Upper lobe of left lung (tissue), 4 donors: ENCODE results near the gene RSF1.

Experiments
- CTCF ChIP-seq, 6 experiments: fragments of 450-650 bp in 4 of 6; fragments of 200-600 bp in 2 of 6; sonication (generic) in 2 of 6; IDR thresholded peaks; one replicate each; pipeline ENCODE4 v1.5.1; 2016 to 2019; ENCODE audit warnings: antibody characterized with exemption in 6 of 6
- EP300 ChIP-seq, 4 donors: sonication (generic); formaldehyde crosslinking; IDR thresholded peaks; one replicate each; pipeline ENCODE4 v1.5.1; 2017; ENCODE audit warnings: antibody characterized with exemption in 4 of 4, control low read depth in 2 of 4
- POLR2AphosphoS5 ChIP-seq, 2 donors: sonication (generic); formaldehyde crosslinking; IDR thresholded peaks; one replicate each; pipeline ENCODE4 v1.5.1; 2017; ENCODE audit warnings: antibody characterized with exemption in 2 of 2

GRCh38 chr11:77866336-77866735 lies 45.8 kb upstream of the RSF1 start:
- no peak for TF ChIP-seq CTCF (IDR thresholded peaks at IDR 0.05)
- TF ChIP-seq POLR2AphosphoS5 (IDR thresholded peaks at IDR 0.05) = no peak
- no peak for TF ChIP-seq EP300 (IDR thresholded peaks at IDR 0.05)
